ENCODE data around the gene ZNF664.

GRCh38 chr12:123939716-123940626 lies 33.0 kb upstream of the ZNF664 start:
- TF ChIP-seq CTCF (IDR thresholded peaks at IDR 0.05) (no peak), POLR2A (IDR thresholded peaks at IDR 0.05) (no peak)
